Lung (tissue), 16 donors: Measurements from ENCODE around the gene HNRNPM. TPM values are rescaled to one million over a fixed set of nuclear protein-coding genes. Genes with fewer than 3 reads are reported as not detected.

Experiments
- ATAC-seq: fragments of 200-7000 bp; cut with Tn5 transposase; one replicate; pipeline ENCODE4 v1.9.1; 2020; ENCODE audit warnings: moderate number of reproducible peaks; ENCODE audit not compliant: insufficient read depth, low FRiP score
- DNase-seq, 3 donors: peaks; one replicate each; pipeline ENCODE4 v3.0.0-alpha.2; 2013 to 2017
- H3K27ac ChIP-seq, 2 donors: one replicate each; pipeline ENCODE4 v1.5.1; 2013; ENCODE audit warnings: mild to moderate bottlenecking in 2 of 2, moderate library complexity in 2 of 2, control low read depth in 1 of 2, inconsistent platforms in 1 of 2, low read depth in 1 of 2, low read length in 1 of 2
- H3K27me3 ChIP-seq, 3 donors: one replicate each; pipeline ENCODE4 v1.5.1; 2013; ENCODE audit warnings: low read length in 2 of 3; ENCODE audit not compliant: control insufficient read depth in 3 of 3, insufficient read depth in 3 of 3
- H3K36me3 ChIP-seq, 4 donors: one replicate each; pipeline ENCODE4 v1.5.1; 2013; ENCODE audit warnings: low read length in 4 of 4, mild to moderate bottlenecking in 1 of 4, moderate library complexity in 1 of 4; ENCODE audit not compliant: control insufficient read depth in 4 of 4, insufficient read depth in 4 of 4
- H3K4me1 ChIP-seq, 5 donors: one replicate each; pipeline ENCODE4 v1.5.1; 2013; ENCODE audit warnings: low read length in 5 of 5, mild to moderate bottlenecking in 2 of 5, moderate library complexity in 1 of 5; ENCODE audit not compliant: control insufficient read depth in 5 of 5, insufficient read depth in 5 of 5
- H3K4me3 ChIP-seq: one replicate; pipeline ENCODE4 v1.5.1; 2013; ENCODE audit warnings: mild to moderate bottlenecking, control low read depth, moderate library complexity
- H3K9ac ChIP-seq, 2 donors: one replicate each; pipeline ENCODE4 v1.5.1; 2013; ENCODE audit warnings: low read length in 2 of 2, control low read depth in 1 of 2; ENCODE audit not compliant: insufficient read depth in 1 of 2
- H3K9me3 ChIP-seq, 4 donors: one replicate each; pipeline ENCODE4 v1.5.1; 2013; ENCODE audit warnings: low read length in 3 of 4, mild to moderate bottlenecking in 1 of 4, moderate library complexity in 1 of 4; ENCODE audit not compliant: control insufficient read depth in 4 of 4, insufficient read depth in 3 of 4
- WGBS, 2 donors: extraction: QIAGEN DNeasy Blood & Tissue Kit; methylation state at CpG; one replicate each; pipeline ENCODE4 v1.1.7; 2013; 5-methylcytosine and 5-hydroxymethylcytosine counted together
- long read RNA-seq, 5 donors: transcript quantifications; one replicate each; lab custom pipeline, GENCODE V29; 2026
- polyA plus RNA-seq, 2 donors: library from polyadenylated mRNA; stranded (reverse); fragments of 200-250 nt; gene quantifications; one replicate each; pipeline ENCODE4 v1.2.1, GENCODE V29; 2013
- total RNA-seq, 2 donors: library from RNA; depleted of rRNA in 1 of 2; stranded (reverse); fragments of >200 nt in 1 of 2; gene quantifications; one replicate each; pipeline ENCODE4 v1.2.1, GENCODE V29; 2014 to 2021
- TF ChIP-seq, protein P1 (sequence below): IDR thresholded peaks from 2 replicates; pipeline ENCODE4 v1.5.1; 2012; ENCODE audit warnings: mild to moderate bottlenecking; ENCODE audit errors: control extremely low read depth, extremely low read depth
- donor health status: control.
- donor health status: control.
- donor health status: Bipolar disorder and iron deficiency.
- donor health status: healthy.
- donor health status: DM: yes; HTN: yes; CAD: no.

HNRNPM gene, protein sequence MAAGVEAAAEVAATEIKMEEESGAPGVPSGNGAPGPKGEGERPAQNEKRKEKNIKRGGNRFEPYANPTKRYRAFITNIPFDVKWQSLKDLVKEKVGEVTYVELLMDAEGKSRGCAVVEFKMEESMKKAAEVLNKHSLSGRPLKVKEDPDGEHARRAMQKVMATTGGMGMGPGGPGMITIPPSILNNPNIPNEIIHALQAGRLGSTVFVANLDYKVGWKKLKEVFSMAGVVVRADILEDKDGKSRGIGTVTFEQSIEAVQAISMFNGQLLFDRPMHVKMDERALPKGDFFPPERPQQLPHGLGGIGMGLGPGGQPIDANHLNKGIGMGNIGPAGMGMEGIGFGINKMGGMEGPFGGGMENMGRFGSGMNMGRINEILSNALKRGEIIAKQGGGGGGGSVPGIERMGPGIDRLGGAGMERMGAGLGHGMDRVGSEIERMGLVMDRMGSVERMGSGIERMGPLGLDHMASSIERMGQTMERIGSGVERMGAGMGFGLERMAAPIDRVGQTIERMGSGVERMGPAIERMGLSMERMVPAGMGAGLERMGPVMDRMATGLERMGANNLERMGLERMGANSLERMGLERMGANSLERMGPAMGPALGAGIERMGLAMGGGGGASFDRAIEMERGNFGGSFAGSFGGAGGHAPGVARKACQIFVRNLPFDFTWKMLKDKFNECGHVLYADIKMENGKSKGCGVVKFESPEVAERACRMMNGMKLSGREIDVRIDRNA
- total RNA-seq = 100 to 1,000 TPM; 133 to 194 TPM
- polyA plus RNA-seq = 100 to 1,000 TPM in 1 of 2 donors, 10 to 100 TPM in 1; 53.7 to 243 TPM
- long read RNA-seq, donor 1, transcript HNRNPM-216 (1 exons, 1,809 nt) = major isoform, 46 of 124 reads
- long read RNA-seq, donor 1, partial matches to known transcripts = 40 of 124 reads
- long read RNA-seq, donor 1, other reads (novel, unspliced or antisense) = 38 of 124 reads
- long read RNA-seq, donor 2, transcript HNRNPM-216 (1 exons, 1,809 nt) = major isoform, 29 of 71 reads
- long read RNA-seq, donor 2, partial matches to known transcripts = 34 of 71 reads
- long read RNA-seq, donor 2, other reads (novel, unspliced or antisense) = 8 of 71 reads
- long read RNA-seq, donor 3, transcript HNRNPM-216 (1 exons, 1,809 nt) = major isoform, 26 of 42 reads
- long read RNA-seq, donor 3, partial matches to known transcripts = 10 of 42 reads
- long read RNA-seq, donor 3, other reads (novel, unspliced or antisense) = 6 of 42 reads
- long read RNA-seq, donor 4, transcript HNRNPM-216 (1 exons, 1,809 nt) = major isoform, 58 of 70 reads
- long read RNA-seq, donor 4, partial matches to known transcripts = 12 of 70 reads
- long read RNA-seq, donor 4, other reads (novel, unspliced or antisense) = 0 of 70 reads
- long read RNA-seq, donor 5, transcript HNRNPM-216 (1 exons, 1,809 nt) = major isoform, 72 of 162 reads
- long read RNA-seq, donor 5, partial matches to known transcripts = 63 of 162 reads
- long read RNA-seq, donor 5, other reads (novel, unspliced or antisense) = 27 of 162 reads

DNA sequence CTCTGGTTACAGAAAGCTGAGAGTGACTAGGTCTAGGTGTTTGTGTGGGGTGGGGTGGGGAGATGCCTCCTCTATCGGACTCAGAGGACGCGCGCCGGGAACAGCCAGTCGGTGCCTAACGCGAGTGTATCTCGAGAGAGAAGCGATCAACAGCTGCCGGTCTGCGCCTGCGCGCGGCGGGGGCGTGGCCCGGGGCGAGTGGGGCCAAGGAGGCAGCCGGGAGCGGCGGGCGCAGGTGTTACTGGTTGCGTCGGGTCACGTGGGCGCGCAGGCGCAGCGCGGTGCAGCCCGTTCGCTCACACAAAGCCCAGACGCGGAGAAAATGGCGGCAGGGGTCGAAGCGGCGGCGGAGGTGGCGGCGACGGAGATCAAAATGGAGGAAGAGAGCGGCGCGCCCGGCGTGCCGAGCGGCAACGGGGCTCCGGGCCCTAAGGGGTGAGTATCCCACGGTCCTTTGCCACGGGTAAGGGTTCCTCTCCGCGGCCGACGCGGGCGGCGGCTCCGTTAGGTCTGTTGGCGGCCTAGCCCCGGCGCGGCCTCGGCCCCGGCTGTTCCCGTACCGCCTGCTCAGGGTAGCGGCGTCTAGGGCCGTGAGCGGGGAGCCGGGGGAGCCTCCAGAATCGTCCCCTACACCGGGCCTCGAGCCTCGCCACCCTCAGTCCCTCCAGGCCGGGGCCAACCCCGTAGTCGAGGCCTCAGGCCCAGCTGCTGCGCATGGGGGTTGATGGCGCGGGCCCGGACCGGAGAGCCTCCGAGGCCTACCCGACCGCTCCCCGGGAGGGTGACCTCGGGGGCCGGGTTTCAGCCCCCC, at the start of gene HNRNPM:
Gene HNRNPM (plus strand): TSS at position 299 of the 811 bp plus-strand sequence. CDS start 24 bp downstream, at position 323.
- H3K9ac ChIP-seq = peak within 1 kb of the TSS; percentile 87 to 94
- peak within 1 kb of the TSS; percentile 96 to 97 for H3K27ac ChIP-seq
- H3K27me3 ChIP-seq = no peaks in the 10 kb centered on the region
- peak within 1 kb of the TSS; percentile 87 for H3K4me3 ChIP-seq
- H3K4me1 ChIP-seq = peaks cover 7 to 29% (median 11%) of the 10 kb centered on the region in 5 donors
- 0% methylated on average over 76 to 93 of the region's 93 CpGs for WGBS, 2 donors
- H3K36me3 ChIP-seq = peaks cover 0 to 8% (median 4%) of the 10 kb centered on the region in 4 donors
- H3K9me3 ChIP-seq = peaks cover 0 to 1% (median 0%) of the 10 kb centered on the region in 4 donors
- DNase-seq = peak; percentile 98 to 99 (median 99)
- TF ChIP-seq, protein P1, sequence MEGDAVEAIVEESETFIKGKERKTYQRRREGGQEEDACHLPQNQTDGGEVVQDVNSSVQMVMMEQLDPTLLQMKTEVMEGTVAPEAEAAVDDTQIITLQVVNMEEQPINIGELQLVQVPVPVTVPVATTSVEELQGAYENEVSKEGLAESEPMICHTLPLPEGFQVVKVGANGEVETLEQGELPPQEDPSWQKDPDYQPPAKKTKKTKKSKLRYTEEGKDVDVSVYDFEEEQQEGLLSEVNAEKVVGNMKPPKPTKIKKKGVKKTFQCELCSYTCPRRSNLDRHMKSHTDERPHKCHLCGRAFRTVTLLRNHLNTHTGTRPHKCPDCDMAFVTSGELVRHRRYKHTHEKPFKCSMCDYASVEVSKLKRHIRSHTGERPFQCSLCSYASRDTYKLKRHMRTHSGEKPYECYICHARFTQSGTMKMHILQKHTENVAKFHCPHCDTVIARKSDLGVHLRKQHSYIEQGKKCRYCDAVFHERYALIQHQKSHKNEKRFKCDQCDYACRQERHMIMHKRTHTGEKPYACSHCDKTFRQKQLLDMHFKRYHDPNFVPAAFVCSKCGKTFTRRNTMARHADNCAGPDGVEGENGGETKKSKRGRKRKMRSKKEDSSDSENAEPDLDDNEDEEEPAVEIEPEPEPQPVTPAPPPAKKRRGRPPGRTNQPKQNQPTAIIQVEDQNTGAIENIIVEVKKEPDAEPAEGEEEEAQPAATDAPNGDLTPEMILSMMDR = no peak
- ATAC-seq = peak; percentile 96

DNA sequence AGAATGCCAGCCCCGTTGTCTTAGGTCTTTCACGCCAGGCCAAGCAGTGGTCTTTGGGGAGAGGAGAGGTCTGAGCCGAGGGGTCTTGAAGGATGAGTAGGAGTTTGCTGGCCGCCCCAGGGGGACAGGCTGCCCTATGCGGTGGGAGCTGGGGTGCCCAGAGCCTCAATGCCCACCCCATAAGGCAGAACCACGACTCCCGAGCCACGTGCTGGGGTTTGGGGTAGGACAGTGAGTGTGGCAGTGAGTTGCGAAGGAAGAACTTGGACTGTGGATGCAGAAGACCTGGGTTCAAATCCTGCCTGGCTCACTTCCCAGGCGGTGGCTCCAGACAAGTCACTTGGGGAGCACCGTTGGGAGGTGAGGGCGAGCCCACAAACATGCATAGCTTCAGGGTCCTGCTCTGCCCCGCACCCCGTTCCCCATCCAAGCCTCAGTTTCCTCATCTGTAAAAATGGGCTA, 49.1 kb upstream of the HNRNPM start:
- 88 to 94% methylated on average over 14 of the region's 14 CpGs for whole genome bisulfite sequencing, 2 donors
- no peak for DNase-seq
- peaks cover 14 to 42% (median 16%) of the 10 kb centered on the region in 5 donors for H3K4me1 ChIP-seq
- TF ChIP-seq, protein P1 = no peak
- no peaks in the 10 kb centered on the region for H3K27me3 ChIP-seq
- no peaks in the 10 kb centered on the region for H3K9me3 ChIP-seq
- peaks cover 0 to 13% (median 9%) of the 10 kb centered on the region in 4 donors for H3K36me3 ChIP-seq
- peak overlapping the region in 1 of 2 donors; percentile 2 for H3K27ac ChIP-seq
- no peak overlapping the region for H3K9ac ChIP-seq
- no peak overlapping the region for H3K4me3 ChIP-seq
- no peak for ATAC-seq

DNA sequence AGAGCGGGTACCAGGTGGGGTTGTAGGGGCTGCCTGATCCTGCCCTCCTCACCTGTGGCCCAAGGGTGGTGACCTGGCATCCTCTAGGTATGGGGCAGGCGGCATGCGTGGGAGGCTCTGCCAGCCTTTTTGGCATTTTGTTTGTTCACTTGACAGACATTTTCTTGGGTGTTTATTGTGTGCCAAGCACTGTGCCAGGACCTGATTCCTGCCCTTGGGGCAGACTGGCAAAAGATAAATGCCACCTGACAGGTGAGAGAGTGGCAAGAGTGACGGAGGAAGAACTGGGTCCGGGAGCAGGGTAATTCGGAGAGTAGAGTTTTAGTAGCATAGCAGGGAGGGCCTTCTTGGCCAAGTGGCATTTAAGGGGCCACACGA, 48.6 kb upstream of the HNRNPM start:
- no peaks in the 10 kb centered on the region for H3K9me3 ChIP-seq
- no peak overlapping the region for H3K4me3 ChIP-seq
- no peak overlapping the region for H3K9ac ChIP-seq
- 89 to 93% methylated on average over 7 of the region's 7 CpGs for WGBS, 2 donors
- ATAC-seq (no peak), DNase-seq (no peak)
- H3K4me1 ChIP-seq = peaks cover 10 to 41% (median 16%) of the 10 kb centered on the region in 5 donors
- TF ChIP-seq, protein P1 = no peak
- peak overlapping the region in 1 of 2 donors; percentile 2 for H3K27ac ChIP-seq
- no peaks in the 10 kb centered on the region for H3K27me3 ChIP-seq
- H3K36me3 ChIP-seq = peaks cover 0 to 14% (median 9%) of the 10 kb centered on the region in 4 donors
